Umbilical cord (tissue), 2 donors: ENCODE results near the gene PCDHB7. TPM values are rescaled to one million over a fixed set of nuclear protein-coding genes. Genes with fewer than 3 reads are reported as not detected.
"Not testable (repeated sequence)": the region's sequence is repeated elsewhere in the genome, so short reads cannot be mapped to it uniquely, and the experiment has no call there.

Source experiments
- DNase-seq: peaks from one replicate; pipeline ENCODE4 v3.0.0-alpha.2; 2015; ENCODE audit warnings: low spot score
- total RNA-seq: library from RNA; depleted of rRNA; stranded (reverse); fragments of >200 nt; gene quantifications from one replicate; pipeline ENCODE4 v1.2.3, GENCODE V29; 2014; ENCODE audit warnings: low replicate concordance; ENCODE audit not compliant: insufficient read depth

PCDHB7 gene
- 3.6 TPM for total RNA-seq

DNA sequence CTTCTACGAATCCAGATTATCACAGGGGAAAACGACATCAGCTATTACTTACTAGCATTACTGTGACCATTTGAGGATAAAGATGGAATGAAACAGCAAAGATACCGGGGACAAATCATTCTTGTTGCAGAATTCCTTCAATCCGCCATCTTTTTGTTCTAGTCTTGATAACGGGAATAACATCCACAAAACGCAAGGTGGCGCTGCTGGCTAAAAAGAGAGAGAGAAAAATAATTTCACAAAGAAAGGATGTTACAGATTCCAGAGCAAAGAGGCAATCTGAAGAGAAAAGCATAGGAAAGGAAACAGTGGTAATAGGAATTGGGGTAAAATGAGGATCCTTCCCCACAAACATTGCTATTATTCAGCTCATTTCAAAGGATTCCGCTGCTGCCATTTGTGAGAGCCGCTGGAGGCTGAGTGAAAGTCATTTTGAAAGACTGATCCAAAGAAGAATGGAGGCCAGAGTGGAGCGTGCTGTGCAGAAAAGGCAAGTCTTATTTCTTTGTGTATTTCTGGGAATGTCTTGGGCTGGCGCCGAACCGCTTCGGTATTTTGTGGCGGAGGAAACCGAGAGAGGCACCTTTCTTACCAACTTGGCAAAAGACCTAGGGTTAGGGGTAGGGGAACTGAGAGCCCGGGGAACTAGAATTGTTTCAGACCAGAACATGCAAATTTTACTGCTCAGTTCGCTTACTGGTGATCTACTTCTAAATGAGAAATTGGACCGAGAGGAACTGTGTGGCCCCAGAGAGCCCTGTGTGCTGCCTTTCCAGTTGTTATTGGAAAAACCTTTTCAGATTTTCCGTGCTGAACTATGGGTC, at the start of gene PCDHB7:
TSS of gene PCDHB7 (plus strand) at position 264 of the 824 bp plus-strand sequence. CDS start at position 456, 192 bp downstream.
- DNase-seq = no peak

DNA sequence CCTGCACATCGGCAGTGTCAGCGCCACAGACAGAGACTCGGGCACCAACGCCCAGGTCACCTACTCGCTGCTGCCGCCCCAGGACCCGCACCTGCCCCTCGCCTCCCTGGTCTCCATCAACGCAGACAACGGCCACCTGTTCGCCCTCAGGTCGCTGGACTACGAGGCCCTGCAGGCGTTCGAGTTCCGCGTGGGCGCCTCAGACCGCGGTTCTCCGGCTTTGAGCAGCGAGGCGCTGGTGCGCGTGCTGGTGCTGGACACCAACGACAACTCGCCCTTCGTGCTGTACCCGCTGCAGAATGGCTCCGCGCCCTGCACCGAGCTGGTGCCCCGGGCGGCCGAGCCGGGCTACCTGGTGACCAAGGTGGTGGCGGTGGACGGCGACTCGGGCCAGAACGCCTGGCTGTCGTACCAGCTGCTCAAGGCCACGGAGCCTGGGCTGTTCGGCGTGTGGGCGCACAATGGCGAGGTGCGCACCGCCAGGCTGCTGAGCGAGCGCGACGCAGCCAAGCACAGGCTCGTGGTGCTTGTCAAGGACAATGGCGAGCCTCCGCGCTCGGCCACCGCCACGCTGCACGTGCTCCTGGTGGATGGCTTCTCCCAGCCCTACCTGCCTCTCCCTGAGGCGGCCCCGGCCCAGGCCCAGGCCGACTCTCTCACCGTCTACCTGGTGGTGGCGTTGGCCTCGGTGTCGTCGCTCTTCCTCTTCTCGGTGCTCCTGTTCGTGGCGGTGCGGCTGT, 48.9 kb upstream of the PCDHB7 start:
- DNase-seq = not testable (repeated sequence)

DNA sequence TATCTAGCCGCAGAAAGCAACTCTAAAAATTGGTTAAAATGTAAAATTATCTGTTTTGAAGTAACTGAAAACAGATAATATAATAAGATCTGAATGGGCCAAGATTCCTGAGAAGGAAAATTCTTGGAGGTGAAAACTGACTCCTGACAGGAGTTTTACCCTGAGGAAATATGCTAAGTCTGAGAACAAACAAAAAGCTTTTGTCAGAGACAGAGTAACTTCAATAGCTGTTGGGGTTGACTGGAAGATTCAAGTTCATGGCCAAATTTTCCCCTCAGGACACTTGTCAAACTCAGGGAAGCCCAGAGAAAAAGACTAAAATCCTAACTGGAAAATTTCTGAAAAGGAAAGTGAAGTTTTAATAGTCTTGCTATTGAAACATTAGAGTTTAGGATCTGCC, 45.1 kb upstream of the PCDHB7 start:
- DNase-seq = no peak

DNA sequence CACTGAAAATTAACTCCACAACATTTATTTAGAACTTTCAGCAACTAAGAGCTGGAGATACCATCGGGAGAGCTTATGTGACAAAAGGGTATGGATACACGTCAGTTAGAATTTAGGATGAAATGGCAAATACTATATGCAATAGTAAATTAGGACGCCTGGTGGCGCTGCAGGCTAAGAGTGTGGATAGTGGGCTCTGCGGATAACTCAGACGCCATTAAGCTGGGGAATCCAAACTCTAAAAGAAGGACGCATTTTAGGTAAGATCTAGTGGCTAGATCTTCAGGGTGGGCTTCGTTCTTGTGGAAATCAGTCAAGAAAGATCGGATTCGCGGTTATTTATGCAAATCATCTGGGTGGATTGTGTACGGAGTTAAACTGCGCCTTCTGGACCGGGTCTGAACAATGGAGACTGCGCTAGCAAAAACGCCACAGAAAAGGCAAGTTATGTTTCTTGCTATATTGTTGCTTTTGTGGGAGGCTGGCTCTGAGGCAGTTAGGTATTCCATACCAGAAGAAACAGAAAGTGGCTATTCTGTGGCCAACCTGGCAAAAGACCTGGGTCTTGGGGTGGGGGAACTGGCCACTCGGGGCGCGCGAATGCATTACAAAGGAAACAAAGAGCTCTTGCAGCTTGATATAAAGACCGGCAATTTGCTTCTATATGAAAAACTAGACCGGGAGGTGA, 37.3 kb upstream of the PCDHB7 start, which contains the start of gene PCDHB5:
TSS of gene PCDHB5 (plus strand) at position 177 of the 688 bp plus-strand sequence. CDS start at position 406, 229 bp downstream.
- no peak for DNase-seq

DNA sequence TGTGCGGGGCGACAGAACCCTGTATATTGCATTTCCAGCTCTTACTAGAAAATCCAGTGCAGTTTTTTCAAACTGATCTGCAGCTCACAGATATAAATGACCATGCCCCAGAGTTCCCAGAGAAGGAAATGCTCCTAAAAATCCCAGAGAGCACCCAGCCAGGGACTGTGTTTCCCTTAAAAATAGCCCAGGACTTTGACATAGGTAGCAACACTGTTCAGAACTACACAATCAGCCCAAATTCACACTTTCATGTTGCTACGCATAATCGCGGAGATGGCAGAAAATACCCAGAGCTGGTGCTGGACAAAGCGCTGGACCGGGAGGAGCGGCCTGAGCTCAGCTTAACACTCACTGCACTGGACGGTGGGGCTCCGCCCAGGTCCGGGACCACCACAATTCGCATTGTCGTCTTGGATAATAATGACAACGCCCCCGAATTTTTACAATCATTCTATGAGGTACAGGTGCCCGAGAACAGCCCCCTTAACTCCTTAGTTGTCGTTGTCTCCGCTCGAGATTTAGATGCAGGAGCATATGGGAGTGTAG, 36.7 kb upstream of the PCDHB7 start:
- DNase-seq = no peak

DNA sequence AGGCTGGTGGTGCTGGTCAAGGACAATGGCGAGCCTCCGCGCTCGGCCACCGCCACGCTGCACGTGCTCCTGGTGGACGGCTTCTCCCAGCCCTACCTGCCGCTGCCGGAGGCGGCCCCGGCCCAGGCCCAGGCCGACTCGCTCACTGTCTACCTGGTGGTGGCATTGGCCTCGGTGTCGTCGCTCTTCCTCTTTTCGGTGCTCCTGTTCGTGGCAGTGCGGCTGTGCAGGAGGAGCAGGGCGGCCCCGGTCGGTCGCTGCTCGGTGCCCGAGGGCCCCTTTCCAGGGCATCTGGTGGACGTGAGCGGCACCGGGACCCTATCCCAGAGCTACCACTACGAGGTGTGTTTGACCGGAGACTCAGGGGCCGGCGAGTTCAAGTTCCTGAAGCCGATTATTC, 35.1 kb upstream of the PCDHB7 start:
- DNase-seq = not testable (repeated sequence)

DNA sequence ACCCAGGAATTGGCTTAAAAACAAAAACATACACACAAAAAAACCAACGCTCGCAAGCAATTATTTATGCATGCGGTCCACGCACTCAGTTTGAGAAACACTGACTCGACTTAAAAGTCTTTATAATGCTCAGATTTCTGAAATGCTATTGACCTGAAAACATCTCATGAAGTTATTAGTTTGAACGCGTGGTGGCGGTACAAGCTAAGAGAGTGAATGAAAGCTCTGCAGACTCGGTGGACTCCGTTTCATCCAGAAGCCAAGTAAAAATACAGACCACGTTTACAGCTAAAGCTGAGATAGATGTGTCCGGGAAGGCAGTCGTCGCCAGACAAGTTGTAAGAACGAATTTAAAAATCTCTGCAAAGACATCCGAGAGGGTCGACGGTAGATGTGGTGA, 22.6 kb upstream of the PCDHB7 start, which contains the start of gene PCDHB6:
TSS of gene PCDHB6 (plus strand) at position 246 of the 400 bp plus-strand sequence. CDS start 201 bp downstream, outside the sequence.
- no peak for DNase-seq

DNA sequence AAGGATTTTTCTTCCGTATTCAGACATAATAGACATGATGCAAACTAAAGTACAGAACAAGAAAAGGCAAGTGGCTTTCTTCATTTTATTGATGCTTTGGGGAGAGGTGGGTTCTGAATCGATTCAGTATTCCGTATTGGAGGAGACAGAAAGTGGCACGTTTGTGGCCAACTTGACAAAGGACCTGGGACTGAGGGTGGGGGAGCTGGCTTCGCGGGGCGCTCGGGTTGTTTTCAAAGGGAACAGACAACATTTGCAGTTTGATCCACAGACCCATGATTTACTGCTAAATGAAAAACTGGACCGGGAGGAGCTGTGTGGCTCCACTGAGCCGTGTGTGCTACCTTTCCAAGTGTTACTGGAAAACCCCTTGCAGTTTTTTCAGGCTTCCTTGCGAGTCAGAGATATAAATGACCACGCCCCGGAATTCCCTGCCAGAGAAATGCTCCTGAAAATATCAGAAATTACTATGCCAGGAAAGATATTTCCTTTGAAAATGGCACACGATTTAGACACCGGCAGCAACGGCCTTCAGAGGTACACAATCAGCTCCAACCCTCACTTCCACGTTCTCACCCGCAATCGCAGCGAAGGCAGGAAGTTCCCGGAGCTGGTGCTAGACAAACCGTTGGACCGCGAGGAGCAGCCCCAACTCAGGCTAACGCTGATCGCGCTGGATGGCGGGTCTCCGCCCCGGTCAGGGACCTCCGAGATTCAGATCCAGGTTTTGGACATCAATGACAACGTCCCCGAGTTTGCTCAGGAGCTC, 22.0 kb upstream of the PCDHB7 start:
- no peak for DNase-seq

DNA sequence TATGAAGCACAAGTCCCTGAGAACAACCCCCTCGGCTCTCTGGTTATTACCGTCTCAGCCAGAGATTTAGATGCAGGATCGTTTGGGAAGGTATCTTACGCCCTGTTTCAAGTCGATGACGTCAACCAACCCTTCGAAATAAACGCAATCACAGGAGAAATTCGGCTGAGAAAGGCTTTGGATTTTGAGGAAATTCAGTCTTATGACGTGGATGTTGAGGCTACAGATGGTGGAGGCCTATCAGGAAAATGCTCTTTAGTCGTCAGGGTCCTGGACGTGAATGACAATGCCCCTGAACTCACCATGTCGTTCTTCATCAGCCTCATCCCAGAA, 21.5 kb upstream of the PCDHB7 start:
- DNase-seq = no peak

DNA sequence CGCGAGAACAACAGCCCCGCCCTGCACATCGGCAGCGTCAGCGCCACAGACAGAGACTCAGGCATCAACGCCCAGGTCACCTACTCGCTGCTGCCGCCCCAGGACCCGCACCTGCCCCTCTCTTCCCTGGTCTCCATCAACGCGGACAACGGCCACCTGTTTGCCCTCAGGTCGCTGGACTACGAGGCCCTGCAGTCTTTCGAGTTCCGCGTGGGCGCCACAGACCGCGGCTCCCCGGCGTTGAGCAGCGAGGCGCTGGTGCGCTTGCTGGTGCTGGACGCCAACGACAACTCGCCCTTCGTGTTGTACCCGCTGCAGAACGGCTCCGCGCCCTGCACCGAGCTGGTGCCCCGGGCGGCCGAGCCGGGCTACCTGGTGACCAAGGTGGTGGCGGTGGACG, 20.8 kb upstream of the PCDHB7 start:
- not testable (repeated sequence) for DNase-seq

DNA sequence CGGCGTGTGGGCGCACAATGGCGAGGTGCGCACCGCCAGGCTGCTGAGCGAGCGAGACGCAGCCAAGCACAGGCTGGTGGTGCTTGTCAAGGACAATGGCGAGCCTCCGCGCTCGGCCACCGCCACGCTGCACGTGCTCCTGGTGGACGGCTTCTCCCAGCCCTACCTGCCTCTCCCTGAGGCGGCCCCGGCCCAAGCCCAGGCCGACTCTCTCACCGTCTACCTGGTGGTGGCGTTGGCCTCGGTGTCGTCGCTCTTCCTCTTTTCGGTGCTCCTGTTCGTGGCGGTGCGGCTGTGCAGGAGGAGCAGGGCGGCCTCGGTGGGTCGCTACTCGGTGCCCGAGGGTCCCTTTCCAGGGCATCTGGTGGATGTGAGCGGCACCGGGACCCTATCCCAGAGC, 20.3 kb upstream of the PCDHB7 start:
- not testable (repeated sequence) for DNase-seq

DNA sequence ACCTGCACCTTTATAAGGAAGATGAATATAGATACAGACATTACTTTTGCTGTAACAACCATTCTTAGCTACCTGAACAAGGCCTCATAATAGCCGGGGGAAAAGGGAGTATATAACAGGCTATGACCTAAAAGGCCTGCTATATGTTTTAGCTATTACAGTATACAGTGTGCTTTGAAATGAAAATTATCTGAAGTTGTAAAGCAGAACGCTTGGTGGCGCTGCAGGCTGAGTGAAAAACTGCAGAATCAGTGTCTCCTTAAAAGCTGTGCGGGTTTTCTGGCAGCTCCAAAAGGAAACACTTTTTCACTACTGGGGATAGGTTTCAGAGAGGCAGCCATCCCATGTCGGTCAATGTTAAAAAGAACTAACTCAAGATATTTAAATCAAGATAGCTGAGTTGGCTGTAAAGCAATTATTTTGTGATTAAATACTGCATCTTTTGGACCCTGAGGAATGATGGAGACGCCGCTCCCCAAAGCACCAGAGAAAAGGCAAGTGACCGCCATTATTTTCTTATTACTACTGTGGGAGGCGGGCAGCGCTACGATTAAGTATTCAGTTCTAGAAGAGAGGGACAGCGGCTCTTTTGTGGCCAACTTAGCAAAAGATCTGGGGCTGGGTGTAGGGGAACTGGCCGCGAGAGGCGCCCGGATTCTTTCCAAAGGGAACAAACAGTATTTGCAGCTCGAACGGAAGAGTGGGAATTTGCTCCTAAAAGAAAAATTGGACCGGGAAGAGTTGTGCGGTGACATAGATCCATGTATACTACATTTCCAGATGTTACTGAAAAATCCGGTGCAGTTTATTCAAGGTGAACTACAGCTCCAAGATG, 16.7 kb upstream of the PCDHB7 start:
- no peak for DNase-seq

DNA sequence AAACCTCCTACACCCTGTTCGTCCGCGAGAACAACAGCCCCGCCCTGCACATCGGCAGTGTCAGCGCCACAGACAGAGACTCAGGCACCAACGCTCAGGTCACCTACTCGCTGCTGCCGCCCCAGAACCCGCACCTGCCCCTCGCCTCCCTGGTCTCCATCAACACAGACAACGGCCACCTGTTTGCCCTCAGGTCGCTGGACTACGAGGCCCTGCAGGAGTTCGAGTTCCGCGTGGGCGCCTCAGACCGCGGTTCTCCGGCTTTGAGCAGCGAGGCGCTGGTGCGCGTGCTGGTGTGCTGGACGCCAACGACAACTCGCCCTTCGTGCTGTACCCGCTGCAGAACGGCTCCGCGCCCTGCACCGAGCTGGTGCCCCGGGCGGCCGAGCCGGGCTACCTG, 15.1 kb upstream of the PCDHB7 start:
- DNase-seq = not testable (repeated sequence)

DNA sequence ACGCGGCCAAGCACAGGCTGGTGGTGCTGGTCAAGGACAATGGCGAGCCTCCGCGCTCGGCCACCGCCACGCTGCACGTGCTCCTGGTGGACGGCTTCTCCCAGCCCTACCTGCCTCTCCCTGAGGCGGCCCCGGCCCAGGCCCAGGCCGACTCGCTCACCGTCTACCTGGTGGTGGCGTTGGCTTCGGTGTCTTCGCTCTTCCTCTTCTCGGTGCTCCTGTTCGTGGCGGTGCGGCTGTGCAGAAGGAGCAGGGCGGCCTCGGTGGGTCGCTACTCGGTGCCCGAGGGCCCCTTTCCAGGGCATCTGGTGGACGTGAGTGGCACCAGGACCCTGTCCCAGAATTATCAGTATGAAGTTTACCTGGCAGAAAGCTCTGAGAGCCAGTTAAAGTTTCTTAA, 14.5 kb upstream of the PCDHB7 start:
- DNase-seq = not testable (repeated sequence)

DNA sequence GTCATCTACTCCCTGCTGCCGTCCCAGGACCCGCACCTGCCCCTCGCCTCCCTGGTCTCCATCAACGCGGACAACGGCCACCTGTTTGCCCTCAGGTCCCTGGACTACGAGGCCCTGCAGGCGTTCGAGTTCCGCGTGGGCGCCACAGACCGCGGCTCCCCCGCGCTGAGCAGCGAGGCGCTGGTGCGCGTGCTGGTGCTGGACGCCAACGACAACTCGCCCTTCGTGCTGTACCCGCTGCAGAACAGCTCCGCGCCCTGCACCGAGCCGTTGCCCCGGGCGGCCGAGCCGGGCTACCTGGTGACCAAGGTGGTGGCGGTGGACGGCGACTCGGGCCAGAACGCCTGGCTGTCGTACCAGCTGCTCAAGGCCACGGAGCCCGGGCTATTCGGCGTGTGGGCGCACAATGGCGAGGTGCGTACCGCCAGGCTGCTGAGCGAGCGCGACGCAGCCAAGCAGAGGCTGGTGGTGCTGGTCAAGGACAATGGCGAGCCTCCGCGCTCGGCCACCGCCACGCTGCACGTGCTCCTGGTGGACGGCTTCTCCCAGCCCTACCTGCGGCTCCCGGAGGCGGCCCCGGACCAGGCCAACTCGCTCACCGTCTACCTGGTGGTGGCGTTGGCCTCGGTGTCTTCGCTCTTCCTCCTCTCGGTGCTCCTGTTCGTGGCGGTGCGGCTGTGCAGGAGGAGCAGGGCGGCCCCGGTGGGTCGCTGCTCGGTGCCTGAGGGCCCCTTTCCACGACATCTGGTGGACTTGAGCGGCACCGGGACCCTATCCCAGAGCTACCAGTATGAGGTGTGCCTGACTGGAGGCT, 2.1 kb downstream of the PCDHB7 start:
- DNase-seq = not testable (repeated sequence)

DNA sequence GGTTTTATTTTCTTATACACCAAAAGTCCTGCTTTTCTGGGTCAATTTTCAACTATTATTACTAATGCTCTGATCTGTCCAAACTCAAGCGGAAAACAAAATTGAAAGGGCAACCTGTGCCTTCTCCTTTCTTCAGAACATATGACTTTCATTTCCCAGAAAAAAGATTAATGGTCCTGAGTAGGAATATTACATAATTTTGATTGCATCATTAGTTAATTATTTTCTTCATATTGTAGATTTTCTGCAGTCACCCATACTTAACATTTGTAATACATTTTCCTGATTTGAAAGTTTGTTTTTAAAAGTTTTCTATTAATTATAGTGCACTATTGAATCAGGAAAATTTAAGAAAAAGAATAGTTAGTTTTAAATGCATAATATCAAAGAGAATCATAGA, 3.5 kb downstream of the PCDHB7 start:
- DNase-seq = no peak

DNA sequence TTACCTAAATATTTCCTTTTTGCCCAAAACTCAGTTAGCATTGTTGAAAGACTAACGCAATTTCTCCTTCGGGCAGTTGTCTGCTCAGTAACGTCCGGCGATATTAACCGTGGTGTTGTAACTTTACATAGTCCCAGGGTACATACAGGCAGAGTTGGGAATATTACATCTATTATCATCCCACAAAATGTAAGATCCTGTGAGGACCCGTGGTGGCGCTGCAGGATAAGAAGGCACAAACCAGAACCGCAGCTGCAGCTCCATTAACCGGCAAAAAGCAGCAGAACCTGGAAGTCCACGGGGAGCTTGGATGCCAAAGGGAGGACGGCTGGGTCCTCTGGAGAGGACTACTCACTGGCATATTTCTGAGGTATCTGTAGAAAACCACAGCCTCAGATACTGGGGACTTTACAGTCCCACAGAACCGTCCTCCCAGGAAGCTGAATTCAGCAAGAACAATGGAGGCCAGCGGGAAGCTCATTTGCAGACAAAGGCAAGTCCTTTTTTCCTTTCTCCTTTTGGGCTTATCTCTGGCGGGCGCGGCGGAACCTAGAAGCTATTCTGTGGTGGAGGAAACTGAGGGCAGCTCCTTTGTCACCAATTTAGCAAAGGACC, 5.2 kb downstream of the PCDHB7 start, which contains the start of gene PCDHB8:
TSS of gene PCDHB8 (plus strand) at position 214 of the 615 bp plus-strand sequence. CDS start at position 459, 245 bp downstream.
- not testable (repeated sequence) for DNase-seq

DNA sequence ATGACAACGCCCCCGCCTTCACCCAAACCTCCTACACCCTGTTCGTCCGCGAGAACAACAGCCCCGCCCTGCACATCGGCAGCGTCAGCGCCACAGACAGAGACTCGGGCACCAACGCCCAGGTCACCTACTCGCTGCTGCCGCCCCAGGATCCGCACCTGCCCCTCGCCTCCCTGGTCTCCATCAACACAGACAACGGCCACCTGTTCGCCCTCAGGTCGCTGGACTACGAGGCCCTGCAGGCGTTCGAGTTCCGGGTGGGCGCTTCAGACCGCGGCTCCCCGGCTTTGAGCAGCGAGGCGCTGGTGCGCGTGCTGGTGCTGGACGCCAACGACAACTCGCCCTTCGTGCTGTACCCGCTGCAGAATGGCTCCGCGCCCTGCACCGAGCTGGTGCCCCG, 6.9 kb downstream of the PCDHB7 start:
- not testable (repeated sequence) for DNase-seq
